DMS53 (cell line): ENCODE measurements around the gene ZMIZ1.

Experiments
- DNase-seq: peaks from one replicate; lab custom pipeline; 2025; lab: John Stamatoyannopoulos, UW

The ZMIZ1 gene

GRCh38 chr10:79342811-79343561 lies 274.2 kb downstream of the ZMIZ1 start:
- DNase-seq, result no peak

GRCh38 chr10:79344502-79345195 lies 275.9 kb downstream of the ZMIZ1 start:
- DNase-seq, result peak; percentile 99

GRCh38 chr10:79345241-79346011 lies 276.7 kb downstream of the ZMIZ1 start:
- no peak for DNase-seq

GRCh38 chr10:79346012-79346340 lies 277.2 kb downstream of the ZMIZ1 start:
- DNase-seq, result no peak

GRCh38 chr10:79346388-79347225 lies 277.8 kb downstream of the ZMIZ1 start:
- peak; percentile 81 for DNase-seq

- peak; percentile 98 for DNase-seq
These were observed 278.6 kb downstream of the ZMIZ1 start, which contains the start of gene PPIF for GRCh38 chr10:79347226-79347893. PPIF (plus strand) TSS chr10:79347469; CDS start chr10:79347549, 80 bp downstream.

GRCh38 chr10:79347894-79348639 lies 279.3 kb downstream of the ZMIZ1 start:
- peak; percentile 75 for DNase-seq

GRCh38 chr10:79348640-79348988 lies 279.8 kb downstream of the ZMIZ1 start:
- no peak for DNase-seq

- DNase-seq, result no peak
These were observed 280.3 kb downstream of the ZMIZ1 start for GRCh38 chr10:79349072-79349491.

- DNase-seq, result no peak
These were observed 281.1 kb downstream of the ZMIZ1 start for GRCh38 chr10:79349766-79350406.

- no peak for DNase-seq
These were observed 281.8 kb downstream of the ZMIZ1 start for GRCh38 chr10:79350407-79351154.

GRCh38 chr10:79351332-79351731 lies 282.6 kb downstream of the ZMIZ1 start:
- DNase-seq, result no peak

- DNase-seq, result no peak
These were observed 283.5 kb downstream of the ZMIZ1 start for GRCh38 chr10:79352035-79352877.

- DNase-seq, result no peak
These were observed 284.2 kb downstream of the ZMIZ1 start for GRCh38 chr10:79353000-79353406.

- DNase-seq, result no peak
These were observed 285.0 kb downstream of the ZMIZ1 start for GRCh38 chr10:79353726-79354125.

- no peak for DNase-seq
These were observed 285.4 kb downstream of the ZMIZ1 start for GRCh38 chr10:79354141-79354540.

- no peak for DNase-seq
These were observed 285.8 kb downstream of the ZMIZ1 start for GRCh38 chr10:79354615-79355014.

- DNase-seq, result no peak
These were observed 286.8 kb downstream of the ZMIZ1 start for GRCh38 chr10:79355420-79356017.
